Right renal cortex interstitium (tissue), 3 donors: Measurements from ENCODE around the gene TMEM184C. TPM values are rescaled to one million over a fixed set of nuclear protein-coding genes. Genes with fewer than 3 reads are reported as not detected.

ENCODE experiments used
- DNase-seq, 3 donors: peaks; one replicate each; pipeline ENCODE4 v3.0.0-alpha.2; 2013; ENCODE audit warnings: low read depth in 3 of 3, low spot score in 2 of 3
- polyA plus RNA-seq, 3 donors: library from polyadenylated mRNA; unstranded; fragments of 120-200 nt; gene quantifications; one replicate each; pipeline ENCODE4 v1.2.1, GENCODE V29; 2013; ENCODE audit not compliant: insufficient read length in 3 of 3

Gene TMEM184C
- polyA plus RNA-seq, 3 donors: 54.1 to 57.1 (median 56.0) TPM

DNA sequence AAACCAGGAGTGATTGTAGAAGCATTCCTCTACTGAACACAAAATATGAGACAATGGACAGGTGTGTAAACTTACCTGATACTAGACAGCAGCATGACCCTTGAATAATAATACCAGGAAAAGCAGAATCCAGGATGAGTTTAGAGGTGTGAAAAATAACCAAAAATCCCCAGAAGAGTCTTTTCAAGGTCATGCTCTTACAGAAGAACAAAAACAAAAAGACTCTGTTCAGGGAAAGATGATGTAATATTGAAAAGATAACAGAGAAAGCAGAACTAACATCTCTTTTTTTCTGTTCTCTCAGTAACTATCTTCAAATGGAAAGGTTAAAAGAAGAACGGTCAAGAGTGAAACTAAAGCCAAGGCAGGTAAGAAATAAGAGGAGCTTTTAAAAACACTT lies 100.7 kb downstream of the TMEM184C start:
- DNase-seq: no peak

Other genes with a start within 250 kb of the TMEM184C start
- gene EDNRA, start 136.3 kb upstream of the TMEM184C start, polyA plus RNA-seq: 10 to 100 TPM; 86.5 to 97.8 (median 95.8) TPM
- gene PRMT9, start 66.8 kb downstream of the TMEM184C start, polyA plus RNA-seq: 10 to 100 TPM; 26.9 to 30.5 (median 27.4) TPM
- gene ARHGAP10, start 114.7 kb downstream of the TMEM184C start, polyA plus RNA-seq: 10 to 100 TPM; 18.7 to 21.8 (median 21.2) TPM